Fibroblast of the conjunctiva (primary cell): Measurements from ENCODE around the gene UBAC2.
A peak's percentile ranks its signal among the peaks of the same experiment; 100 is the strongest.

Source experiments
- DNase-seq: peaks from one replicate; pipeline ENCODE4 v3.0.0-alpha.2; 2010; ENCODE audit warnings: low read depth

UBAC2 gene, protein sequence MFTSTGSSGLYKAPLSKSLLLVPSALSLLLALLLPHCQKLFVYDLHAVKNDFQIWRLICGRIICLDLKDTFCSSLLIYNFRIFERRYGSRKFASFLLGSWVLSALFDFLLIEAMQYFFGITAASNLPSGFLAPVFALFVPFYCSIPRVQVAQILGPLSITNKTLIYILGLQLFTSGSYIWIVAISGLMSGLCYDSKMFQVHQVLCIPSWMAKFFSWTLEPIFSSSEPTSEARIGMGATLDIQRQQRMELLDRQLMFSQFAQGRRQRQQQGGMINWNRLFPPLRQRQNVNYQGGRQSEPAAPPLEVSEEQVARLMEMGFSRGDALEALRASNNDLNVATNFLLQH

DNA sequence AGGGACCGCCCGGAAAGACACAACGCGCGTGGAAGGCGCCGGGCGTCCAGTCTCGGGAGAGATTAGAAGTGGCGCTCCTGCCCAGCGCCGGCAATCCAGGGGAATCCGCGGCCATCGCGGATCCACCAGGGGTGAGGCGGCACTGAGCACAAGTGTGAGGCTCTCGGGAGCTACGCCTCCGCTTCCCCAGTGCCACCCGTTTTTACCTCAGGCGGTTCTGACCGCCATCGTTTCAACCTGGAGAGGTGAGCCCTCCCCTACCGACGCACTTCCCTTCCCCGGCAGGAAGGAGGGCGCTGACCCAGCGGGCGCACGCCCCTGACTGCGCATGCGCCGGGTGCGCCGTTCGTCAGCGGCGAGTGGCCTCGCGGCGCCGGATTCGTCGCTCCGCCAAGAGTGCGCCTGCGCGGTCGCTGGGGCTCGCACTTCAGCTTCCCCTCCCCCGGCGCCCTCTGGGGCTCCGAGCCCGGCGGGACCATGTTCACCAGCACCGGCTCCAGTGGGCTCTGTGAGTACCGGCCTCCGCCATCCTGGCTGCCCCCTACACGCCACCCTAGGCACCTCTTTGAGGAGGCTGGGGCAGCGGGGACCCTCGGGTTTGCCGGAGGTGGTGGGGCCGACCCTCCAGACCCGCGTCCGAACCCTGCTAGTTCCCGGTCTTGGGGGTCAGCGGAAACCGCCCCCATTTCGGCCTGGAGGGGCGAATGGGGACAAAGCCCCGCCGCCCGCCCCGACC lies at the start of gene UBAC2:
Gene UBAC2, plus strand, starts transcription at position 423 of the 736 bp plus-strand sequence. Its CDS starts 55 bp downstream, at position 478.
- DNase-seq: peak; percentile 91

DNA sequence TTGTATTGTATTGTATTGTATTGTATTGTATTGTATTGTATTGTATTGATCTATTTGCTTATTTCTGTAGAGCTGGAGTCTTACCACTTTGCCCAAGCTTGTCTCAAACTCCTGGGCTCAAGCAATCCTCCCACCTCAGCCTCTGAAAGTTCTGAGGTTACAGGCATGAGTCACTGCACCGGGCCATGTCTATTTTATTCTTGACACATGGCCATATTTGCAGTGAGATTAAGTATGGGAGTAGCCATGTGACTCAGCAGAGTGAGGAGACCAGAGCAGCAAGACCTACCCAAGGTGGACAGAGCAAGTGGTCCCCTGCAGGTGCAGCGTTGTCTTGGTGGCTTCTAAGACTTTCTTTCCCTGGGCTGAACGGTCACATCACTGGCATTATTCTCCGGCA lies 49.1 kb upstream of the UBAC2 start:
- DNase-seq: no peak

DNA sequence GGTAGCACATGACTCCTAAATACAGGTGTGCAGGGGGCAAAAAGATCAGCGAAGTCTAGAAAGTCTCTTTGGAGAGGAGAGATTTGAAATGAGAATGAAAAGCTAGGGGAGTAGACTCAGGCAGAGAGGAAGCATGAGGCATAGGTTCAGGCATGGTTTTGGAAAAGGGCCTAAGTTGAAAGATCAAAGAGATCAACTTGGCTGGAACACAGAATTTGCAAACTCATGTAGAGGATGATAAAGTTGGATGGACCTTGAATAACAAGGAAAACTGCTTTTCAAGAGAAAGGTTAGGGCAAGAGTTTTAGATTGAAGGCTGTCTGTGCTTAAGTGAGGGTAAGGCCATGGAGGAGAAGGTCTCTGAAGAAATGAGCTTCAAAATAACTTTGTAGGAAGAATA lies 47.4 kb upstream of the UBAC2 start:
- no peak for DNase-seq

DNA sequence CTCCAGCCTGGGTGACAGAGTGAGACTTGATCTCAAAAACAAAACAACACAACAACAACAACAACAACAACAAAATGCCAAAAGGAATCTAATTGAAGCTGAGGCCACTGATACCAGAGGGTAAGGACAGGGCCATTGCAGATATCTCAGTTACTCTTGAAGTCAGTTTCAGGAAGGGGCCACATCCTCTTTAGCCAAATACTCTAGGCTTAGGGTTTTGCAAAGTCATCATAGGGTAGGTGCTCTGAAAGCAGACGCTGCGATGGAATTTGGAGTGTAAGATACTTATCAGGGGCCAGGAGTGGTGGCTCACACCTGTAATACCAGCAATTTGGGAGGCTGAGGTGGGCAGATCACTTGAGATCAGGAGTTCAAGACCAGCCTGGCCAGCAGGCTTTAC lies 46.6 kb upstream of the UBAC2 start:
- no peak for DNase-seq

DNA sequence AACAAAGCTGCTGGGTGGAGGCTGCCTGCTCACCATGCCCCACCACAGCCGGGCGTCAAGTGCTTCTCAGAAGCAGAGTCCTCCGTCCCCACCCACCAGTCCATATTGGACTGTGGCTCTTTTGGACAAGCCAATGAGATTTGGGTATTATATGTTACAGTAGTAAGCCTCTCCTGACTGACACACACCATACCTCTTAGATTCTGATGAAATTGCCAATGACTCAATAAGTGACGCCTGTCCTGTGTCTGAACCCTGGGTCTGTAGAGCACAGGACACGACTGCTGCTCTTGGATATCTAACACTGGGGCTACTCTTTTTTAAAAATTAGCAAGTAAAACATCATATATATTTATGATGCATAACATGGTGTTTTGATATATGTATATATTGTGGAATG lies 44.8 kb upstream of the UBAC2 start:
- no peak for DNase-seq

DNA sequence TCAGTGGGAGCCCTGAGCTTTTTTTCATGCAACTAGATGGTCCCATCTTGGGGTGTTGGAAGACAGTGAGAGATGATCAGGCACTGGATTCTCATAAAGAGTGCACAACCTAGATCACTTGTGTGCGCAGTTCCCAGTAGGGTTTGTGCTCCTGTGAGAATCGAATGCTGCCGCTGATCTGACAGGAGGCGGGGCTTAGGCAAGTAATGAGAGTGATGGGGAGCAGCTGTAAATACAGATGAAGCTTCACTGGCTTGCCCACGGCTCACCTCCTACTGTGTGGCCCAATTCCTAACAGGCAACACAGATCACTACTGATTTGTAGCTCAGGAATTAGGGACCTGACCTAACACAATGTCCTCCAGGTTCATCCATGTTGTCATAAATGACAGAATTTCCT lies 43.6 kb upstream of the UBAC2 start:
- DNase-seq: no peak

DNA sequence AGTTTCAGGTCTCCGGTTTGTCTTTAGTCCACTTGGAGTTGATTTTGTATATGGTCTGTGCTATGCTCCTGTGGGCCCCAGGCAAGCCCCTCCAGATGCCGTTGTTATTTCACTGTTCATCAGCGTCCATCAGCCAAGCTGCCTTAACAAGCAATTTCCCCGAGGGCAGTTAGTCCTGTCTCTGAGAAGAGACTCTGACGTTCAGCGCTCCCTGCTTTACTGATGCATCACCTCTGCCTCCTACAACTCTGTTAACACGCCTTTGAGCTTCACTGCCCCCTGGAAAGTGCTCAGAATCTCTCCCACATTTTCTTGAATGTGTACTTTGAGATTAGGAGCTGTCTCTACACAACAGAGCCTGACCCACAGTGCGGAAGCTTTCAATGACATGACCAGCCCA lies 41.8 kb upstream of the UBAC2 start:
- no peak for DNase-seq

DNA sequence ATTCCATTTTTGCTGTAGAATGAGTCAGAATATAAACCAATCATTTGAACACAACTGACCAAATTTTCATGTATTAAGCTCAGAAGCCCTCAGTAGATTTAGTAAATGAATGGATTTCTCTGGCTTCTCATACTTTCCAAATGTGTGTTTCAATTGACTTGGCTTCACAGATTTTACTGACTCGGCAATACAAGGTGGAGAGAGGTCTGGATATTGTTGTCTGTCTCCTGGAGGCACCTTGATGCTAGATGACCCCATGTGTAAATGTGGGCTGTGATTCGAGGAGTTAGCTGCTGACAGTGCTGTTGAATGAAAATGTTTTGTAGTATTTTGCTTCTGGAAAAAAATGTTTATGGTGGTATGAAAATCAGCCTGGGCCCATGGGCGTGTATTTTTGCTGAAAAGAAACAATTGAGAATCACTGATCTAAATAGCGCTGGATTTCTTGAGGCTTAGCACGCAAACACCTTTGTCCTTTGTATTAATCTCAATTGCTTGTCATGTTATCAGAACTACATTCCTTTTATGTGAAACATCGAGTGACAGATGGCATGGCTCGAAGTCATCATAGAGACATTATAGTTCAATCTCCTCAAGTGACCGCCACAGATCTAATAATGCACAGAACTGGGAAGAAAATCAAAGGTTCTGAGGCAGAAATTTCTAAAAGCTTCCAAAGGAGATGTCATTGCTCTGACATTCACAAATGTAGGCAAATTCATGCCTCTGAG lies 41.2 kb upstream of the UBAC2 start:
- DNase-seq: no peak

DNA sequence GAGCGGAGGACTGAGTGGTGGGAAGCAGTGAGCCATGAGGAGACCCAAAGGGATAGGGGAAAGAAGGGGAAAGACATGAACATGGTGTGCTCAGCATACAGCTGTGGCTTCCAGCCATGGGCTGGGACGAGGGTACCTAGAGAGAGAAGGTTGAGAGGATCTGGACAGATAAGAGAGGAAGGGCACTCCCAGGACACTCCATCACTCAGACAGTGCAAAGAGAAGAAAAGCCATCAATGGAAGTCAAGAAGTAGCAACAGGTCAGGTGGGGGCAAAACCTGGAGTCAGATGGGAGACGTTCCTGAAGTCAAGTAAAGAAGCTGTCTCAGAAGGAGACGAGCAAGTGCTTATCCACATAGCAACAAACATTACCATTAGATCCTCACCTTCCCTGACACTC lies 40.2 kb upstream of the UBAC2 start:
- DNase-seq: no peak

DNA sequence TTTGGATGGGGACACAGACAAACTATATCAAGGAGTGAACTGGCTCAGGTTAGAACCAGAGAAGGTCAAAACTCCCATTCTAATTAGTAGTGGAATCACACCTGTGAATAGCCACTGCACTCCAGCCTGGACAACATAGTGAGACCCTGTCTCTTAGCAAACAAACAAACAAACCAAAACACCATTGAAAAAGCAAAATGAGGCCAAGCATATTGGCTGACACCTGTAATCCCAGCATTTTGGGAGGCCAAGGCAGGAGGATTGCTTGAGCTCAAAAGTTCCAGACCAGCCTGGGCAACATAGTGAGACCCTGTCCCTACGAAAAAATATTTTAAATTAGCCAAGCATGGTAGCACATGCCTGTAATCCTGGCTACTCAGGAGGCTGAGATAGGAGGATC lies 39.1 kb upstream of the UBAC2 start:
- no peak for DNase-seq

DNA sequence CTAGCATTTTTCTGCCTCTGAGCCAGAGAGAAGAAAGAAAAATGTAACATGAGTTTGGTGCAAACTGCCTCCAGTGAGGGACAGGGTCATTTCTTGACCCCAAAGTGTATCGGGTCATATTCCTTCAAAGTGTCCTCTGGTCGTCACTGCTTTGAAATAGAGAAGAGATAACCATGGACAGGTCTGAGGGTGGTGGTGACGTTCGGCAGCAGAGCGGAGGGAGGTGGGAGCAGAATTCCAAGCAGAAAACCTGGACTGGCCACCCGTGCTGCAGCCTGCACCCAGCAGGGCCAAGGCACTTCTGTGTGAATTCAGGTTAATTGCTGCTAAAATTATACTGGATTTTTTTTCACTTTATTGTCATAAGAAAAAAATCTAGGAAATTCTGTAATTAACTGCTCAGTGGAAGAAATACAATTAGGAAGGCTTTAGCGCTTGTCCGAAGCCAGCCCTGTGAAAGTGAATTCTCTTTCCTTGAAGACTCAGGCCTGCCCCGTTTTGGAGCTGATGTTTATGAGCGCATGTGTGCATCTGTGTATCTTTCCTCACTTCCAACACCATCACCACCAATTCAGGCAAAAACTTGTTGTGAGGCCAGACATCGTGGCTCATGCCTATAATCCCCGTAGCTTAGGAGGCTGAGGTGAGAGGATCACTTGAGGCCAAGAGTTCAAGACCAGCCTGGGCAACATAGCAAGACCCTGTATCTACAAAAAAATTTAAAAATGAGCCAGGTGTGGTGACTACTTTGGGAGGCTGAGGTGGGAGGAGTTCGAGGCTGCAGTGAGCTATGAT lies 37.9 kb upstream of the UBAC2 start:
- no peak for DNase-seq

DNA sequence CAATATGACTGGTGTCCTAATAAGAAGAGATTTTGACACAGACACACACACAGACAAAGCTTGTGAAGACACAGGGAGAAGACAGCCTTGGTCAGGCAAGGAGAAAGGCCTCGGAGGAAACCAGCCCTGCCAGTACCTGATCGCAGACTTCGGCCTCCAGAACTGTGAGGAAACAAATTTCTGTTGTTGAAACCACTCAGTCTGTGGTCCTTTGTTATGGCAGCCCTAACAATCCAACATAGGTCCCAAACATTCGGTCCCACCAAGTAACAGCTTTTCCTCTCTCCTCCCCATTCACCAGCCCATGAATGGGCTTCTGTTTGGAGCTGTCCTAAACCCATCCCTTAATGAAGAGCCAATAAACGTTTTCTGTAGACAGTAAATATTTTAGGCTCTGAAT lies 36.4 kb upstream of the UBAC2 start:
- no peak for DNase-seq

DNA sequence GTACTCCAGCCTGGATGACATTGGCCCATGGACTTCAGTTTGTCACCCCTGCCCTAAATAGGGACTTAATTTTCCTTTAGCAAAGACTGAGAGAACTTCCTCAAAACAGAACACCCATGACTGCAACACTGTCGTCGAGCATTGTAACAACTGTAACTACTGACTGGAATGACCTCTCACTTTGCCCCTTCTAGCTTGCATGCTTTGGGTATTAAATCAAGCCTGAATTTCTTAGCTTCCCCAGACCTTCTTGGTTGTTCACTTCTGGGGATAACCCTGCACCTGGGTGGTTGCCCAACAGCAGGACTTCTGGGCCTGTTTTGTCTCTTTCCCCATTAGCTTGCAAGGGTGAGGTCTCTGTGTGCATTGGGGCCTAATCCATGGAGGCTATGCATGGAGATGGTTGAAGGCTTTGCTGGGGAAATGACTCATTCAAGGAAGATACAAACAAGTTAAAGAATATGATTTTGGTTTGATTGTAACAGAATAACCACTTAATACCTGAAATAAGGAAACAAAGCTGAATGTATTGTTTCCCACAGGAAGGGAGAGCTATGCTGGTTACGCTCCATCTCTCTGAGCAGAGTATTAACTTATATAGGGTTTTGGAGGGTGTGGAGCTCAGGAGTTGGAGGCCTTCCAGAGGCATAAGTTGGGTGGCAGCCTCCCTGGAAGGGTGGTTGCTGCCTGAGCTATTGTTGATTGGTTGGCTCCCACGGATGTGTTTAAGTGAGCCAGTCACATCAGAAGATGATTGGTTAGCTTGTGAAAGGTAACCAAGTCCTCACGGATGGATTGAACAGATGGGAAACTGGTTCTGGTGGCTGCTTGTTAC lies 34.7 kb upstream of the UBAC2 start:
- no peak for DNase-seq

DNA sequence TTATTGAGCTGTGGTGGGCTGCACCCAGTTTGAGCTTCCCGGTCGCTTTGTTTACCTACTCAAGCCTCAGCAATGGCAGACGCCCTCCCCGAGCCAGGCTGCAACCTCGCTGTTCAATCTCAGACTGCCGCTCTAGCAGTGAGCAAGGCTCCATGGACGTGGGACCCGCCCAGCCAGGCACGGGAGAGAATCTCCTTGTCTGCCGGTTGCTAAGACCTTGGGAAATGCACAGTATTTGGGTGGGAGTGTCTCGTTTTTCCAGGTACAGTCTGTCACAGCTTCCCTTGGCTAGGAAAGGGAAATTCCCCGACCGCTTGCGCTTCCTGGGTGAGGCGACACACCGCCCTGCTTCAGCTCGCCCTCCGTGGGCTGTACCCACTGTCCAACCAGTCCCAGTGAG lies 27.7 kb upstream of the UBAC2 start:
- no peak for DNase-seq

DNA sequence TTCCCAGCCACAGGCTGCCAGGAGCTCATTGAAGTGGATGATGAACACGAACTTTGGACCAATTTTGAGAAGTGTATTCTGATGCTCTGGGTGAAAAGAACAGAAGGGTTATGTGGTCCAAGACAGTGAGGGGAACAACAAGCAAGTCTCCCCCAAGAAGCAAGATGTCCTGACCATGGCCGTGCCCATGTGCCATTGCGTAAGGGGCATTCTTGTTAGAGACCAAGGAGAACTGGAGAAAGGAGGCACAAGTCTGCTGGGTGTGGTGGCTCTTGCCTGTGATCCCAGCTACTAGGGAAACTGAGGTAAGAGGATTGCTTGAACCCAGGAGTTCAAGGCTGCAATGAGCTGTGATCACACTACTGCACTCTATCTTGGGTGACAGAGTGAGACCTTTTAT lies 27.0 kb upstream of the UBAC2 start:
- no peak for DNase-seq

DNA sequence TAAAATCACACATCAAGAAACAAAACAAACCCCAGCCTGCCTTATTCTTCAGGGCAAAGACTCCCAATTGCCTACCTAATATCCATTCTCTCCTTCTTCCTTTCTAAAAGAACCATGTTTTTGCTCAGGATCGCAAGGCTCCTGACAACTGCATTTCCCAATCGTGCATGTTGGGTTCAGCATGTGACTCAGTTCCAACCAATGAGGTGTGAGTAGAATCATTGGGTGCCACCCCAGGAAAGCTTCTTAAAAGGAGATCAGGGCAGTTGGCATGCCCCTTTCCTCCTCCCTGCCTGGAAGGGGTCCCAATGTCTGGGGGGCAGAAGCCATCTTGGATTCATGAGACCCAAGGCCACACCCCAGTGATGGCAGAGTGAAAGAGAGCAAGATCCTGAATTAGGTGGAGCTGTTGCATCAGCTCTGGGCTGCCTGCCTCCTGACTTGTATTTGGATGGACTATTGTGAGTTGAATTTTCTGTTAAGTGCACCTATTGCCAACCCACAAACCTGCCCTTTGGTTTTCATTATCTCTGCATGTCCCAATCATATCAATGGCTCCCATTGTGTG lies 26.0 kb upstream of the UBAC2 start:
- DNase-seq: no peak

DNA sequence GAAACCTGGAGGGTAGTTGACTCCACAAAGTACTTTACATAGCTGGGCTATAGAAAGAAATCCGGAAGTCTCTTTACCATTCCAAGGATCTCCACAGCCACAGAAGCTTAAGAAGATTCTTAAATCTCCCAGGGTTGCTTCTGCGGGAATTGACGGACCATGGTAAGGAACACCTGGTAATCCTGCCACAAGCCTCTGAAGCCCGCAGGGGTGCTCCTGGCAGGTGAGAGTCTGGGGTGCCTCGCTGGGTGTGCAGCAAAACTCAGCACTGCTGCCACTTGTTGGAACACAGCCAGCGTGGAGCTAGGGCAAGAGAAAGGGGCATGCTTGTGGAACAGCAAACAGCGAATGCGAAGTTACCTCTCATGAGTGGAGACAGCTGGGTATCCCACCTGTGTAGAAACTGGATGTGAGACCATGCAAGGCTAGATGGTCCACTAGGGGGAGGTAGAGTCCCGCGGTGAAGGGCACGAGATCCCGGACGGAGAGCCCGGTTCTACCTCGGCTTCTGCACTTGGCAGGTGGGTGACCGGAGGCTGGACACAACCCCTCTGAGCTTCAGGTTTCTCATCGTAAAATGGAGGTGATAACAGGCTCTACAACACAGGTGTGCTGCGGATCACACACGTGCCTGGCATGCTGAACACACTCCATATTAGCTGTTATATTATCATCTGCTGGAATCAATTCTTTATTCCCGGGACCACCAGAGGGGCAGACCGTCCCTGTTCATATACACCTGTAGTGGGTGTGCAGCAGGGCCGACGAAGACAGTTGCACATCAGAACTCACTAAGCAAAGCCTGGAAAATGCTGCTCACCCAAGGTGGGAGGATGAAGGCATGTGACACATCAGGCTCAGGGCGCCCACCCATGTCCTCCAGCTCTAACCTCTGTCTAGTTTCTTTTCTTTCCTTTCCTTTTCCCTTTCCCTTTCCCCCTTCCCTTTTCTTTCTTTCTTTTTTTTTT lies 24.1 kb upstream of the UBAC2 start:
- DNase-seq: peak; percentile 23

DNA sequence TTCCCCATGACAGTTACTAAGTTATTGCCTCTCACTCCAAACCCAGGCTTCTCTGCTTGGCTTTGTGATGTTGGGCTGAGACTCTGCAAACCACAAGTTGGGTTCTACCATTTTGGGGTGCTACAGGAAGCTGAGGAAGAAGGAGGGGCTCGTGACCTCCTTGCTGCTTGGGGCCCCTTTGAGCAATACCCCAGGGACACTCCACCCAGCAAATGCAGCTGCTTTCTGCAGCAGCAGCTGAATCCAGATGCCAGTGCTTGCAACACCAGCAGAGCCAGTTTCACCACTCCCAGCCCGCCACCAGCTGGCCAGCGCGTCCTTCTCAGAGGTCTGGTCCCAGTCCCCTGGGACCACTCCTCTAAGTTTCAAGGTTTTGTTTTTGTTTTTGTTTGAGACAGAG lies 22.0 kb upstream of the UBAC2 start:
- no peak for DNase-seq

DNA sequence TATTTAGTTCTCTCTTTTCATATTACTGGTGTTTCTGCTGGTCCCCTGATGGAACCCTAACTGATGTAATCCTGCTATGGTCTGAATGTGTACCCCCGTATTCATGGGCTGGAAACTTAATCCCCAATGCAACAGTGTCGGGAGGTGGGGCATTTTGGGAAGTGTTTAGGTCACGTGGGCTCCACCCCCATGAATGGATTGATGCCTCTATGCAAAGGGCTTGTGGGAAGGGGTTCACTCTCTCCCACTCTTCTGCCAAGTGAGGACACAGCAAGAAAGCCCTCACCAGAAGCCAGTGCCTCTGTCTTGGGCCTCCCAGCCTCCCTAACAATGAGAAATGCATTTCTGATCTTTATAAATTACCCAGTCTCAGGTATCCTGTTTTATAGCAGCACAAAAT lies 21.2 kb upstream of the UBAC2 start:
- no peak for DNase-seq

DNA sequence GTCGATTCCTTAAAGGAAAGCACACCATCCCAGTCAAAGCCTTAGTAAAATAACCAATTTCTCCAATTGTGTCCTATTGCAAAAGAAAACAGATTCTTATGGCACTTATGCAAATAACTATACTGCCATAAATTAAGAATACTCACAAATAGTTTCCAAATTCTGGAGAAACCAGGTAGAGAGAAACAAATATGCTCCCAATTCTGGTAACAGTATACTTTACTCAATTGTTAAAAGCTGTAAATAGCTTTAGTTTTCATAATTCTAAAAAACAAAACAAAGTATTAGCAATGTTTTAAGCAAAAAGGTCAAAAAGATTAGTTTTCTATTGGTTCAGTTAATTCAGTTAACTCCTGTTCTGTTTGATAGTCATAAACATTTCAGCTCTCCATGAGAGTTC lies 18.2 kb upstream of the UBAC2 start:
- DNase-seq: no peak
